Colonic mucosa (tissue), 4 donors: Measurements from ENCODE around the gene MANEAL. TPM values are rescaled to one million over a fixed set of nuclear protein-coding genes. Genes with fewer than 3 reads are reported as not detected.

Experiments used
- DNase-seq: peaks from one replicate; pipeline ENCODE4 v3.0.0-alpha.2; 2020
- H3K27ac ChIP-seq: fragments of 200-600 bp; one replicate; pipeline ENCODE4 v1.8.0; 2021
- H3K27me3 ChIP-seq: fragments of 200-600 bp; one replicate; pipeline ENCODE4 v1.8.0; 2021
- H3K36me3 ChIP-seq: fragments of 200-600 bp; one replicate; pipeline ENCODE4 v1.8.0; 2021
- H3K4me1 ChIP-seq: fragments of 200-600 bp; one replicate; pipeline ENCODE4 v1.8.0; 2021; ENCODE audit warnings: mild to moderate bottlenecking
- H3K4me3 ChIP-seq: fragments of 200-600 bp; one replicate; pipeline ENCODE4 v1.8.0; 2021
- H3K9ac ChIP-seq, 2 donors: one replicate each; pipeline ENCODE4 v1.7.0; 2013; ENCODE audit warnings: control low read depth in 2 of 2, low read depth in 2 of 2, low read length in 2 of 2
- H3K9me3 ChIP-seq: fragments of 200-600 bp; one replicate; pipeline ENCODE4 v1.8.0; 2021
- intact Hi-C: fragments of 100-400 bp; cut with DNase I; formaldehyde crosslinking; loops from one replicate; pipeline ENCODE4 v1.14.1; 2022
- total RNA-seq, 2 donors: library from RNA; stranded (reverse); fragmentation: NEBNext Ultra II Directional in 1 of 2; extraction: Animal tissue kit (Norgen Biotek cat#: 25700) in 1 of 2; gene quantifications; one replicate each; pipeline ENCODE4 v1.2.1, GENCODE V29; 2021
- TF ChIP-seq, protein P1 (sequence below): fragments of 200-600 bp; IDR thresholded peaks from one replicate; pipeline ENCODE4 v1.8.0; 2022; ENCODE audit warnings: antibody characterized with exemption, mild to moderate bottlenecking
- donor health status: healthy.
- donor health status: DM: no; HTN: no; CAD: no.
- donor health status: DM: no; HTN: no; CAD: no.

MANEAL gene
- total RNA-seq, 2 donors from 2014 or later, result 6.6 to 18.2 TPM

DNA sequence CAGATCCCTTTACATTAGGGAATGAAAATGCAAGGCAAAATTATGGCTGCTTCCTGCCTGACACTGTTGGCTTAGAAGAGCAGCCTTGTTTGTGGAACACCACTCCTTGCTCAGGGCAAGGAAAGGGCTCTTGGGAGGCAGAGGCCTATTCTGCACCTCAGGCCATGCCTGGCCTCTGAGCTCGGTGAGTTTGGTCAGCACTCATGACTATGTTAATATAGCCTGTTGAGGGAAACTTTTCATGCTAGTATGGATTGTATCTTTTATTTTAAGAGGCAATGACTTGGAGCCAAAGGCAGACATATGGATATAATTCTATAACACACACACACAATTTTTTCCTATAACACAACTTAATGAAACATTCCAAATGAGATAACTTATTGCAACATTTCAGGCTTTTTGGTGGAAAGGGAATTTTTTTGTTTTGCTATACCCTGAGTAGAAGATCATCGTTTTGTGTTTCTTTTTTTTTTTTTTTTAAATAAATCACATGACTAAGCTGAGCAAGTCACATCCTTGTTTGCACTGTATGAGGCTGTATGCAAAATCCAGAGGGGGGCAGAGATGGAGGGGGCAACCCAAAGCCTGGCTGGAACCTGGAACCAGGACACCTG lies 20.0 kb downstream of the MANEAL start:
- DNase-seq, result no peak
- H3K36me3 ChIP-seq, result no peaks in the 10 kb centered on the region
- TF ChIP-seq, protein P1, sequence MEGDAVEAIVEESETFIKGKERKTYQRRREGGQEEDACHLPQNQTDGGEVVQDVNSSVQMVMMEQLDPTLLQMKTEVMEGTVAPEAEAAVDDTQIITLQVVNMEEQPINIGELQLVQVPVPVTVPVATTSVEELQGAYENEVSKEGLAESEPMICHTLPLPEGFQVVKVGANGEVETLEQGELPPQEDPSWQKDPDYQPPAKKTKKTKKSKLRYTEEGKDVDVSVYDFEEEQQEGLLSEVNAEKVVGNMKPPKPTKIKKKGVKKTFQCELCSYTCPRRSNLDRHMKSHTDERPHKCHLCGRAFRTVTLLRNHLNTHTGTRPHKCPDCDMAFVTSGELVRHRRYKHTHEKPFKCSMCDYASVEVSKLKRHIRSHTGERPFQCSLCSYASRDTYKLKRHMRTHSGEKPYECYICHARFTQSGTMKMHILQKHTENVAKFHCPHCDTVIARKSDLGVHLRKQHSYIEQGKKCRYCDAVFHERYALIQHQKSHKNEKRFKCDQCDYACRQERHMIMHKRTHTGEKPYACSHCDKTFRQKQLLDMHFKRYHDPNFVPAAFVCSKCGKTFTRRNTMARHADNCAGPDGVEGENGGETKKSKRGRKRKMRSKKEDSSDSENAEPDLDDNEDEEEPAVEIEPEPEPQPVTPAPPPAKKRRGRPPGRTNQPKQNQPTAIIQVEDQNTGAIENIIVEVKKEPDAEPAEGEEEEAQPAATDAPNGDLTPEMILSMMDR, result no peak

DNA sequence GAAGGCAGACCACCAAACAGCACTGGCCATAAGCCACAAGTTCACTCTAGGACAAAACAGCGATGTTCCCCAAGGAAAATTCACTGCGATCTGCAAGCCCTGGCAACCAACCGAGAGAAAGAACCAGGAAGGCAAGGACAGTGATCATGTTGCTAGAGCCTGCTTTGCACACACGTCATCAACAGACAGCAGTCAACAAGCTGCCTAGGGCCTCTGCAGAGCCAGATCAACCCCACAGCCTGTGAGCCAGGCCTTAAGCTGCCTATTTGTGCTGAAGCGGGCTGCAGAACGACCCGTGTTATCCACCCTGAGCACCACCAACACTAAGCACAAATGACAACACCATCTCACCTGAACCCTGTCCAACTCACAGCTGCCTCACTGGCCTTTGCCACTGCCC lies 20.6 kb downstream of the MANEAL start:
- DNase-seq, result no peak
- H3K9me3 ChIP-seq, result no peaks in the 10 kb centered on the region
- no peak overlapping the region for H3K27ac ChIP-seq
- peaks cover 2% of the 10 kb centered on the region for H3K4me1 ChIP-seq
- TF ChIP-seq, protein P1, result no peak
- intact Hi-C loops, result loop anchor here (5.0 kb wide), 2 partner anchors 43 to 122 kb away; partner anchors contain the start of genes CDCA8 and MTF1
- H3K4me3 ChIP-seq, result no peak overlapping the region
- H3K36me3 ChIP-seq, result no peaks in the 10 kb centered on the region
- no peaks in the 10 kb centered on the region for H3K27me3 ChIP-seq
- no peak overlapping the region for H3K9ac ChIP-seq

More for the DNA sequence above, 20.0 kb downstream of the MANEAL start:
- intact Hi-C loops, result loop anchor here (5.0 kb wide), 2 partner anchors 44 to 121 kb away; partner anchors contain the start of genes CDCA8 and MTF1
- Histone ChIP-seq H3K4me3 (no peak overlapping the region), H3K4me1 (peaks cover 5% of the 10 kb centered on the region), H3K9ac (no peak overlapping the region), H3K27me3 (no peaks in the 10 kb centered on the region), H3K27ac (no peak overlapping the region), H3K9me3 (no peaks in the 10 kb centered on the region)

DNA sequence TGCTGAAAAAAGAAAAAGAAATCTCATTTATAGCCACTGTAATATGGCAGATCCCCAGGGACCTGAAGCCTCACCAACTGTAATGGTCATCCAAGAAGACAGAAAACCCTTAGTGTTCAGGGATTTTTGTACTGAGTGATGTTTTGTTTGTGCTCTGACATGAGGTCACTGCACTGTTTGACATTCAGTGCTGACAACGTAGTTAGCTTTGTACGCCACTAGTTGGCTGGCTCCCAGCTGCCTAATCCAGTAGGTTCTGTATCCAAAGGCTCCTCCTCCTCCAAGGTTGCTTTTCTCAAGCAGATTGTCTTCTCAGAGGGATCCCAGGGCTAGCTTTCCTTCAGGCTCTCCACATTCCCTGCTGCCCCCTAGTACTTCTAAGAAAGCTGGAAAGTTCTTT lies 23.8 kb downstream of the MANEAL start:
- no peaks in the 10 kb centered on the region for H3K4me1 ChIP-seq
- DNase-seq, result no peak
- H3K27ac ChIP-seq, result no peak overlapping the region
- intact Hi-C loops, result no loop called here
- no peak overlapping the region for H3K4me3 ChIP-seq
- no peaks in the 10 kb centered on the region for H3K27me3 ChIP-seq
- peaks cover 15% of the 10 kb centered on the region for H3K36me3 ChIP-seq
- no peak overlapping the region for H3K9ac ChIP-seq
- TF ChIP-seq, protein P1, result no peak
- no peaks in the 10 kb centered on the region for H3K9me3 ChIP-seq

DNA sequence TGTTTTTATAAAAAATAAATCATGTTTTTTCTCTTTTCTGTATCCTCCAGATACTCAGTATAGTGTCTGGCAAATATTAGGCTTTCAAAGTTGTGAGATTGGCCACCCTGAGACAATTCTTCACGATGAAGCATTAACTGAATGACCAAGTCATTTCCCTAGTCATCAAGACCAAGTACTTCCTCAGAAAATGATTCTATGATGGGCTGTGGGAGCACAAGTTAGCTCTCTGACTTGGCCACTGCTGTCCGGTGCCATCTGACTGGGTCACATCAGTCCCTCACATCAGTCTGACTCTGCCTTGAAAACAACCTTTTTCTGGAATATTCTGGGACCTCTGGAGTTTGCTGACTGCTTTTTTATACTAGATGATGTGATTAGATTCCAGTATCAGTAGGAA lies 27.8 kb downstream of the MANEAL start:
- intact Hi-C loops, result no loop called here
- Histone ChIP-seq H3K9ac (no peak overlapping the region), H3K4me1 (no peaks in the 10 kb centered on the region), H3K27ac (no peak overlapping the region), H3K9me3 (no peaks in the 10 kb centered on the region), H3K36me3 (peaks cover 15% of the 10 kb centered on the region), H3K27me3 (no peaks in the 10 kb centered on the region), H3K4me3 (no peak overlapping the region)
- DNase-seq, result no peak
- TF ChIP-seq, protein P1, result no peak

DNA sequence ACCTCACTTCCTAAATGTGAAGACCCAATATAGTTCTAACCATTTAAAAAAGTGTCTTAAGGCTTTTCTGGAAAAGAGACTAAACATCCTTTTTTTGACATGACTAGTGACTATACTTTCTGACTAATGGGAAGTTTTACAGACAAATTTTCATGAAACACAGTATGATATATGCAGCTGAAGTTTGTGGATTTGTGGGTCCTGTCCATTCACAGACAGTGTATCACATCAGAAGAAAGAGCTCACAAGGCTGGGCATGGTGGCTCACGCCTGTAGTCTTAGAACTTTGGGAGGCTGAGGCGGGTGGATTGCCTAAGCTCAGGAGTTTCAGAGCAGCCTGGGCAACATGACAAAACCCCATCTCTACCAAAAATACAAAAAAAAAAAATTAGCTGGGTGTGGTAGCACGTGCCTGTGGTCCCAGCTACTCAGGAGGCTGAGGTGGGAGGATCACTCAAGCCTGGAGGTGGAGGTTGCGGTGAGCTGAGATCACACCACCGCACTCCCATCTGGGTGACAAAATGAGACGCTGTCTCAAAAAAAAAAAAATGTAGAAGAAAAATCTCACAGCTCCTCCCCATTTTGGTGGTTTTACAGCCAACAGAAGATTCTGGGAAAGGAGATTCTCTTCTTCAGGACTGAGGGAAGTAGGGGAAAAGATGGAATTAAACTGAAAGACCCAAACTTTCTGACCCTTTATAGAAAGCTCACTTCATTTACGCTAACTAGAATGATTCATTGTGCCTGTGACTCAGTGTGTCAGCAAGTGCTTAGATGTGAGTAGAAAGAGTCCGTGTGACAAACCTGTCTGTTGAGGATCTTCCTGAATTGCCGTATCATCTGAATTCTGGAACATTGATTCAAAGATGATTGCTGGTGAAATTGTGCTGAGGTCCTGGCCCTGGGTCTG lies 29.5 kb downstream of the MANEAL start:
- no peak overlapping the region for H3K9ac ChIP-seq
- no peaks in the 10 kb centered on the region for H3K4me1 ChIP-seq
- no peaks in the 10 kb centered on the region for H3K9me3 ChIP-seq
- H3K27me3 ChIP-seq, result no peaks in the 10 kb centered on the region
- no peak for DNase-seq
- H3K4me3 ChIP-seq, result no peak overlapping the region
- H3K27ac ChIP-seq, result no peak overlapping the region
- intact Hi-C loops, result no loop called here
- peaks cover 15% of the 10 kb centered on the region for H3K36me3 ChIP-seq
- TF ChIP-seq, protein P1, result no peak
